Lower lobe of right lung (tissue), 2 donors: ENCODE measurements around the gene HPGD. TPM values are rescaled to one million over a fixed set of nuclear protein-coding genes. Genes with fewer than 3 reads are reported as not detected.
"Not testable (repeated sequence)": the region's sequence is repeated elsewhere in the genome, so short reads cannot be mapped to it uniquely, and the experiment has no call there.

ENCODE experiments used
- ATAC-seq, 2 donors: fragments of 200-7000 bp; cut with Tn5 transposase; one replicate each; pipeline ENCODE4 v1.9.1; 2020 to 2022; ENCODE audit warnings: mild to moderate bottlenecking in 2 of 2, moderate library complexity in 2 of 2
- DNase-seq: peaks from one replicate; pipeline ENCODE4 v3.0.0-alpha.2; 2020
- H3K27ac ChIP-seq: fragments of 200-600 bp; one replicate; pipeline ENCODE4 v1.8.0; 2022
- H3K27me3 ChIP-seq: fragments of 200-600 bp; one replicate; pipeline ENCODE4 v1.8.0; 2022; ENCODE audit warnings: low read depth
- H3K36me3 ChIP-seq: fragments of 200-600 bp; one replicate; pipeline ENCODE4 v1.8.0; 2022; ENCODE audit warnings: mild to moderate bottlenecking
- H3K4me1 ChIP-seq: fragments of 200-600 bp; one replicate; pipeline ENCODE4 v1.8.0; 2022
- H3K4me3 ChIP-seq: fragments of 200-600 bp; one replicate; pipeline ENCODE4 v1.8.0; 2022; ENCODE audit warnings: mild to moderate bottlenecking
- H3K9me3 ChIP-seq: fragments of 200-600 bp; one replicate; pipeline ENCODE4 v1.8.0; 2022
- CTCF ChIP-seq: fragments of 200-600 bp; IDR thresholded peaks from one replicate; pipeline ENCODE4 v1.8.0; 2022; ENCODE audit warnings: antibody characterized with exemption, mild to moderate bottlenecking
- intact Hi-C: fragments of 100-400 bp; cut with DNase I; formaldehyde crosslinking; loops from one replicate; pipeline ENCODE4 v1.11.0; 2022
- total RNA-seq: library from RNA; stranded (reverse); fragmentation: NEBNext Ultra II Directional; extraction: Animal tissue kit (Norgen Biotek cat#: 25700); gene quantifications from one replicate; pipeline ENCODE4 v1.2.1, GENCODE V29; 2021
- donor health status: DM: no; HTN: yes; CAD: no; lungs with severe emphysema.

The HPGD gene
- total RNA-seq, 1 donor from 2014 or later, result 87.2 TPM

GRCh38 chr4:174495626-174496025 is 26.7 kb downstream of the HPGD start:
- TF ChIP-seq CTCF, result no peak
- no peaks in the 10 kb centered on the region for H3K4me1 ChIP-seq
- DNase-seq, result no peak
- H3K4me3 ChIP-seq, result no peak overlapping the region
- no peak for ATAC-seq
- H3K36me3 ChIP-seq, result peaks cover 5% of the 10 kb centered on the region
- H3K27me3 ChIP-seq, result no peaks in the 10 kb centered on the region
- no peaks in the 10 kb centered on the region for H3K9me3 ChIP-seq
- no peak overlapping the region for H3K27ac ChIP-seq
- intact Hi-C loops, result no loop called here

- no peak overlapping the region for H3K4me3 ChIP-seq
- DNase-seq (no peak), ATAC-seq (no peak)
- no peaks in the 10 kb centered on the region for H3K27me3 ChIP-seq
- intact Hi-C loops, result no loop called here
- no peaks in the 10 kb centered on the region for H3K9me3 ChIP-seq
- H3K36me3 ChIP-seq, result peaks cover 5% of the 10 kb centered on the region
- H3K4me1 ChIP-seq, result no peaks in the 10 kb centered on the region
- H3K27ac ChIP-seq, result no peak overlapping the region
- TF ChIP-seq CTCF, result no peak
These were observed 27.6 kb downstream of the HPGD start for GRCh38 chr4:174494726-174495125.

GRCh38 chr4:174494146-174494545 is 28.1 kb downstream of the HPGD start:
- intact Hi-C loops, result no loop called here
- no peak for TF ChIP-seq CTCF
- H3K36me3 ChIP-seq, result peaks cover 5% of the 10 kb centered on the region
- no peak for ATAC-seq
- no peak overlapping the region for H3K4me3 ChIP-seq
- no peak overlapping the region for H3K27ac ChIP-seq
- no peaks in the 10 kb centered on the region for H3K9me3 ChIP-seq
- DNase-seq, result no peak
- no peaks in the 10 kb centered on the region for H3K27me3 ChIP-seq
- no peaks in the 10 kb centered on the region for H3K4me1 ChIP-seq

GRCh38 chr4:174490451-174490961 is 31.8 kb downstream of the HPGD start:
- no peak overlapping the region for H3K27ac ChIP-seq
- TF ChIP-seq CTCF, result no peak
- intact Hi-C loops, result no loop called here
- H3K36me3 ChIP-seq, result peaks cover 5% of the 10 kb centered on the region
- no peaks in the 10 kb centered on the region for H3K4me1 ChIP-seq
- ATAC-seq, result no peak
- no peak overlapping the region for H3K4me3 ChIP-seq
- H3K9me3 ChIP-seq, result no peaks in the 10 kb centered on the region
- DNase-seq, result no peak
- H3K27me3 ChIP-seq, result no peaks in the 10 kb centered on the region

- H3K27ac ChIP-seq, DNase-seq, ATAC-seq, H3K36me3 ChIP-seq, intact Hi-C loops, H3K9me3 ChIP-seq, H3K4me3 ChIP-seq, H3K4me1 ChIP-seq, H3K27me3 ChIP-seq: not testable (repeated sequence)
These were observed 33.9 kb downstream of the HPGD start for GRCh38 chr4:174488368-174488767.

GRCh38 chr4:174485025-174485424 is 37.3 kb downstream of the HPGD start:
- no peaks in the 10 kb centered on the region for H3K36me3 ChIP-seq
- TF ChIP-seq CTCF, result no peak

More at GRCh38 chr4:174485025-174485424, 37.3 kb downstream of the HPGD start:
- intact Hi-C loops, result no loop called here
- no peak for DNase-seq
- Histone ChIP-seq H3K4me3 (no peak overlapping the region), H3K27me3 (no peaks in the 10 kb centered on the region), H3K27ac (no peak overlapping the region), H3K9me3 (no peaks in the 10 kb centered on the region), H3K4me1 (no peaks in the 10 kb centered on the region)
- ATAC-seq, result no peak
